NAMALWA (cell line): ENCODE measurements around the gene USP26.
"Not testable (repeated sequence)": the region's sequence is repeated elsewhere in the genome, so short reads cannot be mapped to it uniquely, and the experiment has no call there.

ENCODE experiments used
- DNase-seq: peaks from one replicate; pipeline ENCODE4 v3.0.0-alpha.2; 2015; ENCODE audit warnings: low spot score

The USP26 gene, protein sequence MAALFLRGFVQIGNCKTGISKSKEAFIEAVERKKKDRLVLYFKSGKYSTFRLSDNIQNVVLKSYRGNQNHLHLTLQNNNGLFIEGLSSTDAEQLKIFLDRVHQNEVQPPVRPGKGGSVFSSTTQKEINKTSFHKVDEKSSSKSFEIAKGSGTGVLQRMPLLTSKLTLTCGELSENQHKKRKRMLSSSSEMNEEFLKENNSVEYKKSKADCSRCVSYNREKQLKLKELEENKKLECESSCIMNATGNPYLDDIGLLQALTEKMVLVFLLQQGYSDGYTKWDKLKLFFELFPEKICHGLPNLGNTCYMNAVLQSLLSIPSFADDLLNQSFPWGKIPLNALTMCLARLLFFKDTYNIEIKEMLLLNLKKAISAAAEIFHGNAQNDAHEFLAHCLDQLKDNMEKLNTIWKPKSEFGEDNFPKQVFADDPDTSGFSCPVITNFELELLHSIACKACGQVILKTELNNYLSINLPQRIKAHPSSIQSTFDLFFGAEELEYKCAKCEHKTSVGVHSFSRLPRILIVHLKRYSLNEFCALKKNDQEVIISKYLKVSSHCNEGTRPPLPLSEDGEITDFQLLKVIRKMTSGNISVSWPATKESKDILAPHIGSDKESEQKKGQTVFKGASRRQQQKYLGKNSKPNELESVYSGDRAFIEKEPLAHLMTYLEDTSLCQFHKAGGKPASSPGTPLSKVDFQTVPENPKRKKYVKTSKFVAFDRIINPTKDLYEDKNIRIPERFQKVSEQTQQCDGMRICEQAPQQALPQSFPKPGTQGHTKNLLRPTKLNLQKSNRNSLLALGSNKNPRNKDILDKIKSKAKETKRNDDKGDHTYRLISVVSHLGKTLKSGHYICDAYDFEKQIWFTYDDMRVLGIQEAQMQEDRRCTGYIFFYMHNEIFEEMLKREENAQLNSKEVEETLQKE

DNA sequence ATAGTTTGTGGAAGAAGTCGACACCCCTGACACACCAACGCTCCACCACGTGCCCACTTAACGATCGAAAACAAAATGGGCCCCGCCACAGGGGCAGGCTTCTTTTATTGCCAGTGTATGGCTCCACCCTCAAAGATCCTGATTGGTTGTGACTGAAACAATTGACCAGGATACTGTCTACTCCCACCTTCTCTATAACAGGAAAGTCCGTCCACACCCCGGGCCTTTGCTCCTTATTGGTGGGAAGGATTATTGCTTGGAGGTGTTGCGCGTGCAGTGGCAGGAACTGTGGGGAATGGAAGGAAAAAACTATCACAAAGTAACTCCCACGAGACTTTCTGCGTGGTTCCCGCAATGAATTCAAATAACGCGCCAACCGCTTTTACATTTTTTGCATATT is at the start of gene USP26:
Gene USP26 (minus strand): TSS at position 79 of the 400 bp plus-strand sequence. CDS start 68,889 bp downstream, outside the sequence.
- DNase-seq = no peak

DNA sequence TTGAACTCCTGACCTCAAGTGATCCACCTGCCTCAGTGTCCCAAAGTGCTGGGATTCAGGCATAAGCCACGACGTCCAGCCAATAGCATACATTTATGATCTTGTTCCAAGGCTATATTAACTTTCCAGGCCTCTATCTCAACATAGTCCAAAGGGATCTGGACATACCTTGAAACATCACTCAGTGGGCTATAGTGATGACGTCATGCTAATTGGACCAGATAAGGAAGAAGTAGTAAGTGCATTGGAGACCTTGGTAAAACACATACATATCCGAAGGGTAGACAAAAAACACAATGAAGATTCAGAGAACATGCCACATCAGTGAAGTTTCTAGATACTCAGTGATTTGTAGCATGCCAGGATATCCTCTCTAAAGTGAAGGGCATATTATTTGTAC is 37.4 kb upstream of the USP26 start:
- no peak for DNase-seq

DNA sequence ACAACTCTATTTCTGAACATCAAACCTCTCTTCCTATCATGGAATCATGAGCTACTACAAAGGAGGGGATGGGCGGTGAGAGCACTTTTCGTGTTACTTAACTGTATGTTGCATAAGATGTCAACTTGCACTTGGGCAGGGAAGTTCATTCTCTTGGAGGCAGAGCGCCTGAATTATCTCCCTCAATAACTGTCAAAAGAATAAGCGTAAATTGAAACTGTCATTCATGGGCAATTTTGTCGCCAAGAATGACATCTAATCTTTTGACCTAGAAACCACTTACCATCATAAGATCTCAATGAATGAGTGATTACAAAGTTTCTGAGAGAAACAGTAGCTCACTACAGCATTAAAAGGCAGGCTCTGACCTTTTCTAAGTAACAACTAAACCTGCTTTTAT is 23.5 kb upstream of the USP26 start:
- no peak for DNase-seq

DNA sequence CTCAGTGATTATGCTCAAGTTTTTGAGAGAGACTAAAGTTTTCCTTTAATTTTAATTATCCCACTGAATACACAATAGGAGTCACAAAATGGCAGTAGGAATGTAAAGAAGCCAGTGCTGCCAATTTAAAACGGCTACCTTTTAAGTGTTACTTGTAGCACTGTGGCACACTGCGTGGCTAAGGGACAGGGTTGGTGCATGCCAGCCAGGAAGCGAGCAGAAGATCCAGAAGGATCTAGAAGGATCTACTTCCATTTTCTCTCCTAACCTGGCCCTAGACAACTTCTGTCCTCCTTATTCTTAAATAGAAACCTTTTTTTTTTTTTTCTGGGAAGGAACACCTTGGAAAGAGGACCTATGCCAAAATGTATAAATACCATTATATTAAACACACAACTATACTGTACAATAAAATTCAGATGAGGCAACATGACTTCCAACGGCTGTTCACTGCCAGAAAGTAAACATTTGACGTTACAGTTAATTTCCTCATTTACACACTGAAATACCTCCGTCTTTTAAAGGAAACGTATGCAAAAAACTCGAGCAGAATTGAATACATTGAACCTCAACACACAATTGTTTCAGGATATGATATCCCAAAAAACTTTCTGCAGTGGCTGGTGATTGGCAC is 2.7 kb downstream of the USP26 start:
- no peak for DNase-seq

DNA sequence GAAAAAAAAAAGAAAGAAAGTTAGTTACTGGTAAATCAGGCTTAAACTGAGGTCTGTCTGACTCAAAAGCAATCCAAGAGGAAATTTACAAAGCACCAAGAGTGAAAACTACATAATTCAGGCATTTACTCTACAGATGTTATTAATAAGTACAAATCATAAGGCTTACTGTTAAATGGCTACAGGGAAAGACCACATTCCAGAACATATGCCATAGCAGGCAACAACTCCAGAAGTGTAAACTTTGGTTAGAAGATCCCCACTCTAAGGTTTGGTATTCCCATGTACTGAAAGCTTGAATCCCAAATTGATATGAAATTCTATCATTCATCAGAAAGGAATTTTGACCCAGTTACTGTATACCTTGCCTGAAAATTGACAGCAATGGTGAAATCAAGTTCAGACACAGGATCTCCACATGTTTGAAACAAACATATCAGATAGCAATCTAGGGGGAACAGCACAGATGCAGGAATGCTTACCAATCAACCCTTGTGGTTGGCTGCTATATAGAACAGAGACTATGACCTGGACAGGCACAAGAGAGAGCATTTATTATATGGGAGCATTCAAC is 6.6 kb downstream of the USP26 start:
- DNase-seq = no peak

DNA sequence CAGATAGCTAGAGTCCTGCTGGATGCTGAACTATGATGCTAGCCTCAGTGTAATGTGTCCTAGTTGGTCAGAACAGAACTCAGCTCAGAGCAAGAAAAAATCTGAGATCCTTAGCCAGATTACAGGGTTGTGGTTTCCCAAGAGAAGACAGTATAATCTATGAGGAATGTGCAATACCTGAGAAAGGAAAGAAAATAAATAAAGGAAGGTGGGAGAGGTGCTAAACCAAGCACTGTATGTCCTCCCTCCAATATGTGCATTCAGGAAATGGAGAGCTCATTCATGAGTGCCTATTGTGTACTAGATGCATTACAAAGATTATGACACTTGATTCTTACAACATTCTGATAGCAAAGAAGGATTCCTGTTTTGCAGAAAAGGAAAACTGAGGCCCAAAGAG is 7.5 kb downstream of the USP26 start:
- DNase-seq = no peak

DNA sequence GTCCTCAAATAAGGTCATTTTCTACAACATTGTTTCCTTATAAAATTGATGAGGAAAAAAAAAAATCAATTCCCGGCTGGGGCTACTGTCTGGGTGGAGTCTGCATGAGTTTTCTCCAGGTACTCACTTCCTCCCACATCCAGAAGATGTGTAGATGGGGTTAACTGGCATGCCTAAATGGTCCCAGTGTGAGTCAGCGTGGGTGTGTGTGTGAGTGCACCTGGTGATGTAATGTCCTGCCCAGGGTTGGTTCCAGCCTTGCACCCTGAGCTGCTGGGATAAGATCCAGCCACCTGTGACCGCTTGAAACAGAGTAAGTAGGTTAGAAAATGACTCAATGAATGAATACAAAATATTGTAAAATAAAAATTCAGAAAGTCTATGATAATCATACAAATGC is 11.1 kb downstream of the USP26 start:
- DNase-seq = no peak

DNA sequence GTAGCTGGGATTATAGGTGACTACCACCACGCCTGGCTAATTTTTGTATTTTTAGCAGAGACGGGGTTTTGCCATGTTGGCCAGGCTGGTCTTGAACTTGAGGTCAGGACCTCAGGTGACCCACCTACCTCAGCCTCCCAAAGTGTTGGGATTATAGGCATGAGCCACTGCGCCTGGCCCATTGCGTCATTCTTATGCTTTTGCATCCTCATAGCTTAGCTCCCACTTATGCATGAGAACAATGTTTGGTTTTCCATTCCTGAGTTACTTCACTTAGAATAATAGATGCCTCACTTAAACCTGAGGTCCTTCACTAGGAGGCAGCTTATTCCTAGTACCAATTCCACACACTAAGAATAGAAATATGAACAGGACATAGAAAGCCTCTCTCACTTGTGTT is 11.9 kb downstream of the USP26 start:
- not testable (repeated sequence) for DNase-seq

DNA sequence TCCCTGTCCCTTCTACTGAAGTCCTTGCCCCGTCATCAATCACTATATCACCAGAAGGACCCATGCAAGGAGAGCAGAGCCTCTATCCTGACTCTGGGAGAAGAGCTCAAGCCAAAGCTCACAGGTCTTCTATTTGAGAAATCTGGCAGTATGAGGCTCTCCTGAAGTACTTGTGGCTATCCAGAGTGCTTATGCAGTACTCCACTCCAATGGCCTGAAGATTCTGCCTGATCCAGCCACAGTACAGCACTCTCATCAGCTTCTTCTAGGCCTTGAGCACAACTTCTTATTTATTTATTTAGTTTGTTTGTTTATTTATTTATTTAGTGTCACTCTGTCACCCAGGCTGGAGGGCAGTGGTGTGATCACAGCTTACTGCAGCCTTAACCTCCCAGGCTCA is 13.0 kb downstream of the USP26 start:
- DNase-seq = no peak

DNA sequence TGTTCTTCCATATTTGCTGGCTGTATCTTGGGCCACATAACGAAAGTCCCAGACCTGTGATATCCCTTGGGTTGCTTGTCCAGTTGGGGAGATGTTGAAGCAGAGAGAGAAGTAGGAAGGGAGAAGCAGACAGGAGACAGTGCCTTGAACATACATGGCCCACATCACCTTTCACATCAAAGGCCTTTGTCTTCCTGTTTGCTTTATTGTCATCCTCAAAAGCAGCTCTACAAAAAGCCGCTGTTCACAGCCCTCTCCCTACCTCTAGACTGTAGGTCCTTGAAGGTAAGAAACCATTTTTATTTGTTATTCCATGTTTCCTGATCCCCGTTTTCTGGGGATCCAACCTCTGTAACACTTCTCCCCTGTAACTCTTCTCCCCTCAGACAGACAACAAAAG is 14.9 kb downstream of the USP26 start:
- no peak for DNase-seq

DNA sequence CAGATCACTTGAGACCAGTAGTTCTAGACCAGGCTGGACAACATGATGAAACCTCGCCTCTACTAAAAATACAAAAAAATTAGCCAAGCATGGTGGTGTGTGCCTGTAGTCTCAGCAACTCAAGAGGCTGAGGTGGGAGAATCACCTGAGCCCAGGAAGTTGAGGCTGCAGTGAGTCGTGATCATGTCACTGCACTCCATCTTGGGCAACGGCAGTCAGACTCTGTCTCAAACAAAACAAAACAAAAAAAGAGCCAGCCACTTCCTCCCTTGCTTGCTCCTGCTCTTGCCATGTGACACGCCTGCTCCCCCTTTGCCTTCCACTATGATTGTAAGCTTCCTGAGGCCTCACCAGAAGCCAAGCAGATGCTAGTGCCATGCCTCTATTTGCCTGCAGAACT is 19.1 kb downstream of the USP26 start:
- DNase-seq = not testable (repeated sequence)

DNA sequence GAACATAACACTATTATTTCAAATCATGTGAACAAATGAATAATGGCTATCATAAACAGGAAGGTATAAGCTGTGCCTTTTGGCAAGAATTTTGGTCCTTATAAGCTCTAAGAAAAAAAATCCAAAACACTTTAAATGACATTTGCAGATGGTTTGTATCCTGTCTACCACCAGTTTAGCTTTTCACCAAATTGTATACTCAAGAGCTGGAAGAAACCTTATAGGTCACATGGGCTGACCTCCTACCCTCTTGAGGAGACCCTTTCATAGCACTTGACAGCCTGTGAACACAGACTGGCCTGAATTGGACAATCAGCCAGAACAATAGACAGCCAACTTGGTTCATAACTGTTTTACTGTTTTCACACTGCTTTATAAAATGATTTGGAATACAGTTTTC is 24.3 kb downstream of the USP26 start:
- DNase-seq = no peak

DNA sequence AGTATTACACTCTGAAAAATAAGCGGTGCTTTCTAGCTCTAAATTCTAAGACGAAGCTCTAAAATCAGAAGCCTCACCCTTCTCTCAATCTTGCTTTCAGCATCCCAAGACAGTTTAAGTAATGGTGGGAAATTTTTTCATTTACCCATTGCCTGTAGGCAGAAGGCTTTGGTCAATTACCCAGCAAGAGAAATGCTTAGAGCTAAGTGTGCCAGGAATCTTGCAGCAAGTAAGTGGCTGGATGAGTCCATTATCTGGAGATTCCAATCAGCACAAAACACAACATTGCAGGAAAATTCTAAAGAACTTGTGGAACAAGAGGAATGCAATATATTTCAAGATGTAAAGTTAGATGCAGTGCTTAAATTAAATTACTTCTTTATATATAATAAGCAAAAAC is 28.4 kb downstream of the USP26 start:
- no peak for DNase-seq

DNA sequence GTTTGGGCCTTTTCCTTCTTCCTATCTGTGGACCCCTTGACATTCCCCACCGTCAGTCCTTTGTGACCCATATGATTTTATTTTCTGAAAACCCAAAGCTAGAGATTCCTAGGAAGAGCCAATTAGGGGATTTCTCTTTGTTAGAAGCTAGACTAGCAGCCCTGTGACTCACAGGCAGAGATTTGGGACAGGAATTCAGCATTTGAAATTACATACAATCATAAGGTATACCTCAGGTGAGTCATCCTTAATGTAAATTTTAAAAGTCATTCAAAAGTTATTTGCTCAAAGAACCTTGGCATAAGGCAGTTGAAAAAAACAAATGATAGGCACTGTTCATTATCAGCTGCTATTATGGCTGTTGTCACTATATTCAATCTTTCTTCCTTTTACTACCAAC is 40.6 kb downstream of the USP26 start:
- DNase-seq = no peak

DNA sequence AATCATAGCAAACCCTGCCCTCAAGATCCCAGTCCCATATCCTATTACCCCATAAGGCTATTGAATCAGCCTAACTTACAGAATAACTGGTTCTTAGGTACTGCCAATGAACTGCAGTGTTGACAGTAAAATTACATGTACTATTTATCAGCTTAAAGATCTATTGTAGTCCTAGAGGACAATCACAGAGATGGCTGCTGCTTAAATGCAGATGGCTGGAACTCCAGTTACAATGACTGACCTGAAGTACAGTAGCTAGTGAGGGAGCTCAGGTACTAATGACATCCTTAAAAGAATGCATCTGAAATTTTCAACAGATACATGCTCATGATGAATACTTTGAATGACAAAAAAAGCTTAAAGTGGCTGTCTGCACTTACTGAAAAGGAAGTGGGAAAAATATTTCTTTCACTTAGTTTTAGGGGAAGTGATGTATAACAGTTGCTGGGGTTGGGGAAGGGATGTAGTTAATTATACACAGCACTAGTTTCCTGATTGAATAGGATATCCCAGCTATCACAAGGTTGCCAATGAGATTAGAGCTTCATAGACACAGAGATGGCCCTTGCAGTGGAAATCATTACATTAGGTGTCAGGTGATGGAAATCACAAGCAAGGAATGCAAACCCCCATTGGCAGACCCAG is 42.0 kb downstream of the USP26 start:
- no peak for DNase-seq

DNA sequence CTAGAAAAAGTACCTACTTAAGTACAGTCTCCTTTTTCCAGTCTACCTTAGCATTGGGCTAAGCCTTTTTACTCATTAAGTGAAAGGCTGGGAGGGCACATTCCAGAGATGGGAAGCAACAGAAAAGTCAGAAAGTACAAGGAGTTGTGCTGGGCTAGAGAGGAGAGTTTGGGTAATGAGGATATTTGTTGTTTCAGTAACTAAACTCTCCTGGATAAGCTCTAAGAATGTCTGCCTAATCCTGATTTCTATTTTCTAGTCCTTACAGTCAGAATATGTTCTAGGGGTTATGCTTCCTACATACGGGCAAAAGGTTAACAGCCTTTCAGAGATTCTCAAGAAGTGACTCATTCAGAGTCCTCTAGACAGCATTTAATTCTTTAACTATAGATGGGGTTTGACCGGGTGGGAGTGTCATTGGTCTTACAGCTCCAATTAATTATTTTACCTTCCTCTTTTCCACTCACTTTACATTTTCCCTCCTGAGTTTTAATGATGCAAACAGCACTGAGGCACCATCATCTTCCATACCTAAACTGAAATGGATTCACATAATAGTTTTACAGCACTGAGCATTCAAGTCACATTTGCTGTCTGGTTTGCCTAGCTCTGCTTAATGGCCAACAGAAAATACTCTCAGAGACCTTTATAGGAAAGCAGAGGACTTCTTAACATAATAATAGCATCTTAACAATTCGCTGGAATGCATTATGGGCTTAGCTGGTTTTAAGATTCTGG is 42.9 kb downstream of the USP26 start:
- no peak for DNase-seq

DNA sequence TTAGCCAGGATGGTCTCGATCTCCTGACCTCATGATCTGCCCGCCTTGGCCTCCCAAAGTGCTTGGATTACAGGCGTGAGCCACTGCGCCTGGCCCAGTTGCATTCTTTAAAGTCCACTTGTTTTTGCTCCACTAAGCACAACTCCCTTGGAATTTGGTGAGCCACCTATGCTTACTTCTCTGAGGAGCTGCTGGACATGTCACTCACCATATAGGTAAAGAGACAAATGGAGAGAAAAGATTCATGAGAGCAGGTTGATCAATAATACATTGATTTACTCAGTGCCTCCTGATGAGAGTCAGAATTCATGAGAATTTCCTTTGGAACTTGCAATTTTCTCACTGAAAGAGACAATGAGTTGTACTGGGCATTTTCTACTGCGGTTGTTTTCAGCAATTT is 48.2 kb downstream of the USP26 start:
- no peak for DNase-seq

DNA sequence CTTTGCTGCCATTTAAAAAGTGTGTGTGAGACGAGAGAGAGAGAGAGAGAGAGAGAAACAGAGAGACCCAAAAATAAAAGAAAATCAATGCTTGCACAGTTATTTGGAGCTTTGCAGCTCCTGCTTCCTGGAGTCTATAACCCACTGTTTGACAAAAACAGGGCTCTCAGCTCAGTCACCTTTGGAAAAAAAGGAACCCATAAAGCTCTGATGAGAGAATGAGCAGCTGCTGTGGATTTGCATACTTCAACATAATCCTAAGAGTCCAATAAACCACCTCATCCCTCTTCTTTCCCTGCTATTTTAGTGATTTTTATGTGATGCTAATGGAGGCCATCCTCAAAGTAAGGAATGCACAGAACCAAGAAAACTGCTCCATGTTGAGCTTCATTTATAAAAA is 50.3 kb downstream of the USP26 start:
- DNase-seq = no peak

DNA sequence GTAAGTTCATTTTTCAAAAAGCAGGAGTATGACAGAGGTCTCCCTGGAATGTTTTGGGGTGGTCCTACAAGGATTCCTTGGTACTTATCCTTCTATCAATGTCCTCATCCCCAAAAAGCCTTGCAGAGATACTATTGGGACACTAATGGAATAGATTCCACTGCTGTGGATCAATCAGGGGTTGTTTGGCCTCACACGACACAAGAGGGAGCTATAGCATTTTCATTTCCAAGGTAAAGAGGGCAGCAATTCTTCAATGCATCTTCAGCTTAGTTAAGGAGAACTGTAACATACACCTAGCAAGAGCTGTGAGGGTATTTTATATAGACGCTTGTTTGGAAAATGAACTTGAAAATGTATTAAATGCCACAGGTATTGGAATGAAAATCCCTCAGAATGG is 50.9 kb downstream of the USP26 start:
- DNase-seq = peak; percentile 2

DNA sequence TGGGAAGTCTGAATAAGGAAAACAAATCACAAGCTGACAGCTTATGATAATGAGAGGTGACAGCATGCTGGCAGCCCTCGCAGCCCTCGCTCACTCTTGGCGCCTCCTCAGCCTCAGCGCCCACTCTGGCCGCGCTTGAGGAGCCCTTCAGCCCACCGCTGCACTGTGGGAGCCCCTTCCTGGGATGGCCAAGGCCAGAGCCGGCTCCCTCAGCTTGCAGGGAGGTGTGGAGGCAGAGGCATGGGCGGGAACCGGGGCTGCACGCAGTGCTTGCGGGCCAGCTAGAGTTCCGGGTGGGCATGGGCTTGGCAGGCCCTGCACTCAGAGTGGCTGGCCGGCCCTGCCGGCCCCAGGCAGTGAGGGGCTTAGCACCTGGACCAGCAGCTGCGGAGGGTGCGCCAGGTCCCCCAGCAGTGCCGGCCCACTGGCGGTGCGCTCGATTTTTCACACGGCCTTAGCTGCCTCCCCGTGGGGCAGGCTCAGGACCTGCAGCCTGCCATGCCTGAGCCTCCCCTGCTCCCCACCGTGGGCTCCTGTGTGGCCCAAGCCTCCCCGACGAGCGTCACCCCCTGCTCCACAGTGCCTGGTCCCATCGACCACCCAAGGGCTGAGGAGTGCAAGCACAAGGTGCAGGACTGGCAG is 52.6 kb downstream of the USP26 start:
- not testable (repeated sequence) for DNase-seq

DNA sequence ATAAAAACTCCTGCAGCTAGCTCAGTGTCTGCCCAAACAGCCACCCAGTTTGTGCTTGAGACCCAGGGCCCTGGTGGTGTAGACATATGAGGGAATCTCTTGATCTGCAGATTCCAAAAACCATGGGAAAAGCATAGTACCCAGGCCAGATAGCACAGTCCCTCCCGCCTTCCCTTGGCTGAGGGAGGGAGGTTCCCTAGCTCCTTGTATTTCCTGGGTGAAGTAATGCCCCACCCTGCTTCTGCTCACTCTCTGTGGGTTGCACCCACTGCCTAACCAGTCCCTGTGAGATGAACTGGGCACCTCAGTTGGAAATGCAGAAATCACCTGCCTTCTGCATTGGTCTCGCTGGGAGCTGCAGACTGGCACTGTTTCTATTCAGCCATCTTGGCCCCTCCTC is 54.6 kb downstream of the USP26 start:
- no peak for DNase-seq
